ENCODE results near the gene ELANE.
A peak's percentile ranks its signal among the peaks of the same experiment; 100 is the strongest.
"Not testable (repeated sequence)": the region's sequence is repeated elsewhere in the genome, so short reads cannot be mapped to it uniquely, and the experiment has no call there.

ELANE gene

GRCh38 chr19:843180-843835, 8.8 kb upstream of the ELANE start:
- peak; percentile 29 for DNase-seq

- no peak for DNase-seq
Measured at GRCh38 chr19:843836-844545, 8.1 kb upstream of the ELANE start.

DNA sequence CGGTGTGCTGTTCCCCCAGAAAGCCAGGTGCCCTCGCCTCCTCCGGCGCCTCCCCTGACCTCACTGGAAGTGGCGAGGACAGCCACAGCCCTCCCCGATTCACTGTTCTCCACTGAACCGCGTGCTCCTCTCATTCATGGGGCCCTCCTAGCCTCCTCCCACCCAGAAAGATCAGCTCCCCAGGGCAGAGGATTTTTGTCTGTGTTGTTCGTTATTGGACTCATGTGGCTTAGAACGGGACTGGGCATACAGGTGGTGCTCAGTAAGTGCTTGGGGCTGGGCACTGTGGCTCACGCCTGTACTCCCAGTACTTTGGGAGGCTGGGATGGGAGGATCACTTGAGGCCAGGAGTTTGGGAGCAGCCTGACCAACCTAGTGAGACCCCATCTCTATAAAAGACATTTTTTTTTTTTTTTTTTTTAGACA, 7.5 kb upstream of the ELANE start:
- DNase-seq = no peak

DNA sequence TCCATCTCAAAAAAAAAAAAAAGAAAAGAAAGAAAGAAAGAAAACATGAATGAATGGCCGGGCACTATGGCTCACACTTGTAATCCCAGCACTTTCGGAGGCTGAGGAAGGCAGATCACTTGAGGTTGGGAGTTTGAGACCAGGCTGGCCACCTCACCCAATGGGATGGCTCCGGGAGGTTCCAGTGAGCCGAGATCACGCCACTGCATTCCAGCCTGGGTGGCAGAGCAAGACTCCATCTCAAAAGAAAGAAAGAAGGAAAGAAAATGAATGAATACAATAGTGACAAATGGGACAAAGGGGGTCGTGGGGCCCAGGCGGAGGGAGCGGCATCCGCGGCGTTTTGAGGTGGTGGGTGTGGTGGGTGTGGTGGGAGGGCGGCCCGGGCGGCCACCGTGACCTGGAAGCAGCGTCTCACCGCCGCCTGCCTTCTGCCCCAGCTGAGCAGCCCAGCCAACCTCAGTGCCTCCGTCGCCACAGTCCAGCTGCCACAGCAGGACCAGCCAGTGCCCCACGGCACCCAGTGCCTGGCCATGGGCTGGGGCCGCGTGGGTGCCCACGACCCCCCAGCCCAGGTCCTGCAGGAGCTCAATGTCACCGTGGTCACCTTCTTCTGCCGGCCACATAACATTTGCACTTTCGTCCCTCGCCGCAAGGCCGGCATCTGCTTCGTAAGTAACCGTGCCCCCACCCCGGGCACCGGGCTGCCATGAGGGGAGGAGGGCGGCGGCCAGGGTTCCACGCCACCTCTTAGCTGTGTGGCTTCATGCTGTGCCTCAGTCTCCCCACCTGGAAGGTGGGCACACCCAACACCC, 6.2 kb upstream of the ELANE start:
- DNase-seq = no peak

DNA sequence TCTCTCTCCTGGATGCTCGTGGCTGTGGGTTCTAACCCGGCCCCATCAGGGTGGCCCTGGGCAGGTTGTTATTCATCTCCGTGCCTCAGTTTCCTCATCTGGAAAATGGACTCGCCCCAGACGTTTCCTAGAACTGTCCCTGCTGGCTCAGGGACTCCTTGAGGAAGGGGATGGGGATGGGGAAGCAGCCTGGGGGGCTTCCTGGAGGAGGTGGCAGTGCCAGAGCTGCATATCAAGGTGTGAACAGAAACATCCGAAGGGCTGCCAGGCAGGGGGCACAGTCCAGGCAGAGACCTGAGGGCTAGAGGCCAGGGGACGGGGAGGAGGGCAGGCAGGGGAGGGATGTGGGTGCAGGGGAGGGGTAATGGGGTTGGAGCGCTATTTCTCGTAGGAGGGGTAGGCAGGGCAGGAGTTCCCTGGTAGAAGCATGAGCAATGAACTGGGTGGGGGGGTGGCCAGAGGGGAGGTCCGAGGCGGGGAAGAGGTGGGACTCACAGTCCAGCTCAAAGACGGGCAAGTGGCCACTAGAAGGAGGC, 3.6 kb upstream of the ELANE start:
- no peak for DNase-seq

DNA sequence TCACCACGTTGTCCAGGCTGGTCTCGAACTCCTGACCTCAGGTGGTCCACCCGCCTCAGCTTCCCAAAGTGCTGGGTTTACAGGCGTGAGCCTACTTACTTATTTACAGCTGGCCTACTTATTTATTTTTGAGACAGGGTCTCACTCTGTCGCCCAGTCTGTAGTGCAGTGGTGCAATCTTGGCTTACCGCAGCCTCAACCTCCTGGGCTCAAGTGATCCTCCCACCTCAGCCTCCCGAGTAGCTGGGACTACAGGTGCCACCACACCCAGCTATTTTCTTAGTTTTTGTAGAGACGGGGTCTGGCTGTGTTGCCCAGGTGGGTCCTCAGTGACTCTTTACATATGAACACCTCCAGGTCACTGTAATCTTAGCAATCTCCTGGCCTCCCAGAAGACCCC, 2.9 kb upstream of the ELANE start:
- not testable (repeated sequence) for DNase-seq

- DNase-seq = peak; percentile 54
Measured at GRCh38 chr19:850221-850978, 1.7 kb upstream of the ELANE start.

GRCh38 chr19:850979-851335, 1.1 kb upstream of the ELANE start:
- DNase-seq = no peak

DNA sequence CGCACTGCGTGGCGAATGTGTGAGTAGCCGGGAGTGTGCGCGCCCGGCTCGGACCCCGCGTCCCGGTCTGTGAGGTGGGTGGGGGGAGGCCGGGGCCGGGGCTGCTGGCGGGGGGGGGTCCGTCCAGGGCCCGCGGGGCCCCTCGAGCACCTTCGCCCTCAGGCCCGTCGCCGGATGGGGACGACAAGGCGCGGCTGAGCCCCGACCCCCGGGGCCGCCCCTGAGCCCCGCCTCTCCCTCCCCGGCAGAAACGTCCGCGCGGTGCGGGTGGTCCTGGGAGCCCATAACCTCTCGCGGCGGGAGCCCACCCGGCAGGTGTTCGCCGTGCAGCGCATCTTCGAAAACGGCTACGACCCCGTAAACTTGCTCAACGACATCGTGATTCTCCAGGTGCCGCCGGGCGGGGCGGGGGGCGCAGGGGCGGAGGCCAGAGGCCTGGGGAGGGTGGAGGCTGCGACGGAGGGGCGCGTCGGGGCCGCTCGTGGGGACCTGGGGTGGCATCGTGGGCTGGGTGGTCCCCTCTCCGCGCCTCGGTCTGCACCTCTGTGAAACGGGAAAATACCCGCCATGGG, 997 bp downstream of the ELANE start:
- no peak for DNase-seq

GRCh38 chr19:853614-854220, 1.6 kb downstream of the ELANE start:
- not testable (repeated sequence) for DNase-seq

GRCh38 chr19:854549-854948, 2.4 kb downstream of the ELANE start:
- peak; percentile 18 for DNase-seq

- no peak for DNase-seq
Measured at GRCh38 chr19:855142-855541, 3.0 kb downstream of the ELANE start.

DNA sequence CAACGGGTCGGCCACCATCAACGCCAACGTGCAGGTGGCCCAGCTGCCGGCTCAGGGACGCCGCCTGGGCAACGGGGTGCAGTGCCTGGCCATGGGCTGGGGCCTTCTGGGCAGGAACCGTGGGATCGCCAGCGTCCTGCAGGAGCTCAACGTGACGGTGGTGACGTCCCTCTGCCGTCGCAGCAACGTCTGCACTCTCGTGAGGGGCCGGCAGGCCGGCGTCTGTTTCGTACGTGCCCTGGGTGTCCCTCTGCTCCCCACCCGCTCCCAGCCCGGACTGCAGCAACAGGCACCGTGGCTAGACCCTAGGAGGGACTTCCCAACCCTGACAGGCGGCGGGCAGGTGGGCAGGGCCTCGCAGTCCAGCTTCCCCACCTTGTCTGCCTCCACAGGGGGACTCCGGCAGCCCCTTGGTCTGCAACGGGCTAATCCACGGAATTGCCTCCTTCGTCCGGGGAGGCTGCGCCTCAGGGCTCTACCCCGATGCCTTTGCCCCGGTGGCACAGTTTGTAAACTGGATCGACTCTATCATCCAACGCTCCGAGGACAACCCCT, 3.5 kb downstream of the ELANE start:
- DNase-seq = no peak

GRCh38 chr19:858284-858683, 6.2 kb downstream of the ELANE start:
- DNase-seq = no peak

- DNase-seq = no peak
Measured at GRCh38 chr19:858868-859843, 7.1 kb downstream of the ELANE start, which contains the start of gene CFD. Gene CFD, plus strand, starts transcription at chr19:859664. Its CDS starts 26 bp downstream, at chr19:859690.

DNA sequence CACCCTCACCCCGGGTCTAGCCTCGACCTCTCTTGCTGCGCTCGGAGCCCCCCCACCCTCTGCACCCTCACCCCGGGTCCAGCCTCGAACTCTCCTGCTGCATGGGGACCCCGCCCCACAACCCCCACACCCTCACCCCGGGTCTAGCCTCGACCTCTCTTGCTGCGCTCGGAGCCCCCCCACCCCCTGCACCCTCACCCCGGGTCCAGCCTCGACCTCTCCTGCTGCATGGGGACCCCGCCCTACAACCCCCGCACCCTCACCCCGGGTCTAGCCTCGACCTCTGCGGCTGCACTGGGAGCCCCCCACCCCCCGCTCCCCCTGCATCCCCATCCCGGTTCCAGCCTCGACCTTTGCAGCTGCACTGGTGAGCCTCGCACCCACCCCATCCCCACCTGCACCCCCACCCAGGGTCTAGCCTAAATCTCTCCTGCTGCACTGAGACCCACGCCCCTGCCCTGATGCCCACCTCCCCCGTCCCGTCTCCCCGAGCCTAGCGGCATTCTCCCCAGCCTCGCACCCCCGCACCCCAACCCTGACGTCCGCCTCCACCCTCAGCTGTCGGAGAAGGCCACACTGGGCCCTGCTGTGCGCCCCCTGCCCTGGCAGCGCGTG, 9.1 kb downstream of the ELANE start:
- DNase-seq = no peak

- peak; percentile 93 for DNase-seq
Measured at GRCh38 chr19:861756-862580, 9.9 kb downstream of the ELANE start.

- DNase-seq = peak; percentile 74
Measured at GRCh38 chr19:862581-863314, 10.6 kb downstream of the ELANE start.
